NAMALWA (cell line): ENCODE data around the gene HSF4.
"Not testable (repeated sequence)": the region's sequence is repeated elsewhere in the genome, so short reads cannot be mapped to it uniquely, and the experiment has no call there.

Experiments used
- DNase-seq: peaks from one replicate; pipeline ENCODE4 v3.0.0-alpha.2; 2015; ENCODE audit warnings: low spot score

Gene HSF4, protein sequence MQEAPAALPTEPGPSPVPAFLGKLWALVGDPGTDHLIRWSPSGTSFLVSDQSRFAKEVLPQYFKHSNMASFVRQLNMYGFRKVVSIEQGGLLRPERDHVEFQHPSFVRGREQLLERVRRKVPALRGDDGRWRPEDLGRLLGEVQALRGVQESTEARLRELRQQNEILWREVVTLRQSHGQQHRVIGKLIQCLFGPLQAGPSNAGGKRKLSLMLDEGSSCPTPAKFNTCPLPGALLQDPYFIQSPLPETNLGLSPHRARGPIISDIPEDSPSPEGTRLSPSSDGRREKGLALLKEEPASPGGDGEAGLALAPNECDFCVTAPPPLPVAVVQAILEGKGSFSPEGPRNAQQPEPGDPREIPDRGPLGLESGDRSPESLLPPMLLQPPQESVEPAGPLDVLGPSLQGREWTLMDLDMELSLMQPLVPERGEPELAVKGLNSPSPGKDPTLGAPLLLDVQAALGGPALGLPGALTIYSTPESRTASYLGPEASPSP

GRCh38 chr16:67164599-67165061 lies at the start of gene HSF4:
TSS of gene HSF4 (plus strand) at chr16:67164745. CDS start at chr16:67164812, 67 bp downstream.
- DNase-seq: no peak

DNA sequence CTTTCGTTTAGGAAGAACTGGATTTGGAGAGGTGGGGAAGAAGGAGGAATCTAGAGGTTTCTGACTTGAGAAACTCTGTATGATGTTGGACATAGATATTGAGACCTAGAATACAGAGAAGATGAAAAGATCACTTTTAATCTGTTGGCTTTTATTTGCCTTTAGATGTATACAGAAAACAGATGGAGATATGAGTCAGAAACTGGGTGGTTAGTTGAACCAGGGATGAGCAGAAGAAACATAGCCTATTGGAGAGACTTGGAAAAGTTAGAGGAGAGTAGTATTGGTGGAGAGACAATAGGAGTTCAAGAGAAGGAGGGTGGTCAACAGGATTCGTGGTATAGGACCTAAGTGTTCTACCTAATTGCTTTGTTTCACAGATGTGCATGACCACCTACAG lies 49.8 kb upstream of the HSF4 start:
- no peak for DNase-seq

- no peak for DNase-seq
These were observed 48.9 kb upstream of the HSF4 start for GRCh38 chr16:67115639-67116038.

DNA sequence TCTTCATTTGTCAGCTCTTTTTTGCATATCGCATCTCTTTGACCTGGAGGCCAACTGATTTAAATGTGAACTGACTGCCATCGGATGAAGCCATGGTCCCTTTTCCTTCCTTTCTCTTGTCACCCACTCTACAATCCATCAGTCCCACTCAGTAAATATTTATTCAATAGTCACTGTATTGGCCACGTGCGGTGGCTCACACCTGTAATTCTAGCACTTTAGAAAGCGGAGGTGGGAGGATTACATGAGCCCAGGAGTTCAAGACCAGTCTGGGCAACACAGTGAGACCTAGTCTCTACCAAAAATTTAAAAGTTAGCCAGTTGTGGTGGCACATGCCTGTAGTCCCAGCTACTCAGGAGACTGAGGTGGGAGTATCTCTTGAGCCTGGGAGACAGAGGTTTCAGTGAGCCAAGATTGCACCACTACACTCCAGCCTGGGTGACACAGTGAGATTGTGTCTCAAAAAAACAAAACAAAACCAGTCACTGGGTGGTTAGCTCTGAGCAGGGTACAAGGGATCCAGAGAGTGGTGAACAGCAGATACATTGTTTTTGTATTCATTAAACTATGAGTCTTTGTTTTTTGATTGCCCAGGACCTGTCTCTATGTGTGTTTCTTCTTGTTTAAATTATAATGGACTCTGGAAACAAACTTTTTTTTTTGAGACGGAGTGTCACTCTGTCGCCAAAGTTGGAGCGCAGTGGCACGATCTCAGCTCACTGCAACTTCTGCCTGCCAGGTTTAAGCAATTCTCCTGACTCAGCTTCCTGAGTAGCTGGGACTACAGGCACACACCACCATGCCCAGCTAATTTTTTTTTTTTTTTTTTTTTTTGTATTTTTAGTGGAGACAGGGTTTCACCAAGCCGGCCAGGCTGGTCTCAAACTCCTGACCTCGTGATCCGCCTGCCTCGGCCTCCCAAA lies 47.9 kb upstream of the HSF4 start:
- no peak for DNase-seq

DNA sequence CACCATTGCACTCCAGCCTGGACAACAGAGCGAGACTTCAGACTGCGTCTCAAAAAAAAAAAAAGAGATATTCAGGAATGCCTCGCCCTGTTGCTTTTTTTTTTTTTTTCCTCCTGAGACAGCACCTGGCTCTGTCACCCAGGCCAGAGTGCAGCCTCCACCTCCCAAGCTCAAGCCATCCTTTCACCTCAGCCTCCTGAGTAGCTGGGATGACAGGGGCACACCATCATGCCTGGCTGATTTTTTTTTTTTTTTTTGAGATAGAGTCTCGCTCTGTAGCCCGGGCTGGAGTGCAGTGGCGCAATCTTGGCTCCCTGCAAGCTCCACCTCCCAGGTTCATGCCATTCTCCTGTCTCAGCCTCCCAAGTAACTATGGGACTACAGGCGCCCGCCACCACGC lies 46.8 kb upstream of the HSF4 start:
- DNase-seq: no peak

- no peak for DNase-seq
These were observed 44.5 kb upstream of the HSF4 start for GRCh38 chr16:67120025-67120424.

DNA sequence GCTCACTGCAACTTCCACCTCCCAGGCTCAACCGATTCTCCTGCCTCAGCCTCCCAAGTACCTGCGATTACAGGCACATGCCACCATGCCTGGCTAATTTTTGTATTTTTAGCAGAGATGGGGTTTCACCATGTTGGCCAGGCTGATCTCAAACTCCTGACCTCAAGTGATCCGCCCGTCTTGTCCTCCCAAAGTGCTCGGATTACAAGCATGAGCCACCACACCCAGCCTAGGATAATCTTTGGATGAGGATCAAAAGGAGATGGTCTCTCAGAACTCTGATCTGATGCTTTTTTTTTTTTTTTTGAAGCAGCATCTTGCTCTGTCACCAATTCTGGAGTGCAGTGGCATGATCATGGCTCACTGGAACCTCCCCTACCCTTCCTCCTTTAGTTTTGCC lies 41.7 kb upstream of the HSF4 start:
- not testable (repeated sequence) for DNase-seq

DNA sequence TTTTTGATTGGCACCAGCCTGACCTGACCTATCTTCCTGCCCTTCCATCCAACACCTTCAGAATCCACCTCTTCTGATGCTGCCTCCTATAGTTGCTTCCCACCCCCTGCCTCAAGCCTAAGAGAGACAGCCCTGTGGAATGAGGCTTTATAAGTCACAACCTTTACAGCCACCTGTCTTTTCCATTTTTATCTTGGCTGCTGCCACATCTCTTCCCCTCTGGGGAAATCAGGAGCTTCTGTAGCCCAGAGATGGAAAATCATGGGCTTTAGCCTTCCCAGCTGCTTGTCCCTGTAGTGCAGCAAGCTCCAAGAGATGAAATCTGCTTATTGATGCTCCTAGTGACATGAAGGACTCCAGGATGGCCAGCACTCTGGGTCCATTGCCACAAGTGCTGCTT lies 36.1 kb upstream of the HSF4 start:
- no peak for DNase-seq

- DNase-seq: no peak
These were observed 35.7 kb upstream of the HSF4 start for GRCh38 chr16:67128887-67129286.

- DNase-seq: no peak
These were observed 35.1 kb upstream of the HSF4 start for GRCh38 chr16:67129422-67129821.

DNA sequence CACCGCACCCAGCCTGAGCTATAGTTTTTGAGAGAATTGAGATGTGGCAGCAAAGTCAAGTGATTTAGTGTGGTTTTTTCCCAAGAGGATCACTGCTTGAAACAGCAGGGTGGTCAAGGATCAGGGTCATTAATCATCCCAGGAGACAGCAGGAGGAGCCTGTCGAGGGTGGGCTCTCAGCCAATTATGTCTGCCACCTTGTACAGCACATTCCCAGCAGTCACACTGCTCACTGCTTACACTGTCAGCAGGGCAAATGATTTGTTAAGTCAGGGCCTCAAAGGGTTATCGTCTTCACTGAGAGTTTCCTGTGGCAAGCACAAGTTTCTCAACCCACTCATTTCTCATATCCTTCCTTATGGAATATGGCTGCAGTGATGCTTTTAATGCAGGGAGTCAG lies 26.9 kb upstream of the HSF4 start:
- DNase-seq: no peak

- DNase-seq: no peak
These were observed 23.2 kb upstream of the HSF4 start for GRCh38 chr16:67141391-67141790.

- DNase-seq: no peak
These were observed 22.2 kb upstream of the HSF4 start for GRCh38 chr16:67142342-67142741.

DNA sequence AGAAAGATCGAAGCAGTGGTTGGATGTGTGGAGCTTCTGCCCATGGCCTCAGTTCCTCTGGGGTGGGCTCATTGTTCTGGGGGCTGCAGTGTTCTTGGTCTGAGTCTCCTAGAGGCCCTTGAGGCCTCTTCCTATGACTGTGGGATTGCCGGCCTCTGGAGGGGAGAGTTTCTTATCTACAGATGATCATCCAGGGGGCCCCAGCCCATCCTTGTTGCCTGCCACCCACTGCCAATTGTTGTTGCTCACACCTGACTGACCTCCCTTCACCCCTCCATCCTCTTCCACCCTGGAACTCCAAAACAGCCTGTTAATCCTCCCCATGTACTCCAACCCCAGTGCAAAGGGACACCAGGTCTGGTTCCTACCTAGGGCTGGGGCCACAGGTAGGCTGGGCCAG lies 19.6 kb upstream of the HSF4 start:
- no peak for DNase-seq

- no peak for DNase-seq
These were observed 18.8 kb upstream of the HSF4 start for GRCh38 chr16:67145746-67146145.

DNA sequence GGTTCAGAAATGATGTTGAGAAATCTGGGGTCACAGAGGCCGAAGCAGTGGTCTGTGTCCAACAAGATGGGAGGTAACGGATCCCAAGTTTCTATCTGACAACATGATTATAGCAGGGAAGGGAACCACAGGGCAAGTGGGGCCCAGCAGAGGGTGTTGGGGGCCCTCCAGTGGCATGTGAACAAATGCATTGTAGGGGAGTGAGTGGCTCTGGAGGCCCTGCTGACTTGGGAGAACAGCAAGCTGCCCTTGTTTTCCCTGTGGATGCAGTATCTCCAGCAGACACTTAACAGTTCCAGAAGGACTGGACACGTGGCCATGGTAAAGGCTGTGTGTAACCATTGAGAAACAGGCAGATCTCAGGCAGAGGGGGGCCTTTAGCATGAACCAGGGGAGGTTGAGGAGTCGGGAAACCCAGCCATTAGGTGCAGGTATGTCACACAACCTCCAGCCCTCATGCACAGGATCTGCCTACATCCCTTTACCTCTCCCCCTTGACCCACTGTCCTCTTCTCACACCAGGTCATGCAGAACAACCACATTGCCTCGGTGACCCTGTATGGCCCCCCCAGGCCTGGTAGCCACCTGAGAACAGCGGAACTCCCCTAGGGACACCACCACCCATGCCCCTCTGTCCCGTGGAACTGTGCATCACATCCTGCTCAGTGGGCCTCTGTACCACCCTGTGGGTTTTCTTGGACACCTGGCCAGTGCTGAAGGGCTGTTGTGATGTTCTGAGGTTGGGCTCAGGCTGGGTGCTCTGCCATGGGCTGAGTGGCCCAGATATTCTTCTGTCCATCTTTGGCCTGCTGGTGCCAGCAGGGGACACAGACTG lies 17.8 kb upstream of the HSF4 start:
- DNase-seq: no peak

DNA sequence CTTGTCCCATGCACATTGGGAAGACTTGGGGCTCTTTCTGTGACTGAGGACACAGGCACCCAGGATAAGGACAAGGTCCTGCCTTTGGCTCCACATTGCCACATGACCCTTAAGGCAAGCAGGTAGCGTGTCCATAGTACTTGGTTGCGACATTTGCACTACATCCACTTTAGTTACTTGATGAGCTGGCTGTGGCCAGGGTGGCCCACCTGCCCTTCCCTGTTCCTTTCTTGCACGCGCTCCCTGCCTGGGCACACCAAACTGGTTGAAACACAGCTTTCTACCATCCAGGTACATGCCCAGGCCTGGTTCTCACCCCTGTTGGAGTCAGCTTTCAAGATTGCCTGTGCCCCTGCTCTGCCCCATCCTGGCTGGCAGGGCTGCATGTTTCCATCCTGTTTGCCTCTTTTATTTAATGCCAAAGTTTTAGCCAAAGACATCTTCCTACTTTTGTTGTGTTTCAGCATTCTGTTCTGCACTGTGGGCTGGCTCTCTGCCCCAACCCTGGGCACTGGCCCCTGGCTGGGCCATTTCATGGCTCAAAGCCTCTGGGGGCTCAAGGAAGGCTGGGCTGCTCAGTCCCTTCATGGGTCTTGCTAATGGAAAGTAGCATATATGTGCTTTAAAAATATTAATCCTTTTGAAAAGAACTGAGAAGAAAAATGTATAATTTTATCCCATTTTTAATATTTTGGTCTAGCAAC lies 17.0 kb upstream of the HSF4 start:
- no peak for DNase-seq

DNA sequence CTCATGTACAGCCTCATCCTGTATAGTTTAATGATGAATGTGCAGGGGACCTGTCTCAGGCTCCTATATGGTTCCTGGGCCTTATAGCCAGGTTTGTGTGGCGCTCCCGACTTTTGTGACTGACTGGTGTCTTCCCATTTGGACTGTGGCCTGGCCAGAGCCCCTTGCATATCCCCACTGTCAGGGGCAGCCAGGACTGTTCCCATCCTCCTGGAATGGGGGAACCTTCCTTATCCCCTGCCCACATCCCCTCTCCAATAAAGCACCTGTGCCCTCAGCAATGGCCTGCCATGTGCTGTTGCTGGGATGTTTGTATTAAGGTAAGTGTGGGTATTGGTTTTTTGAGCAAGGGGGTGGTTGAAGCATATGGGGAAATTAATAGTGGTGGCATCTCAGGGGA lies 16.3 kb upstream of the HSF4 start:
- DNase-seq: no peak

- no peak for DNase-seq
These were observed 15.8 kb upstream of the HSF4 start for GRCh38 chr16:67148656-67149275.

DNA sequence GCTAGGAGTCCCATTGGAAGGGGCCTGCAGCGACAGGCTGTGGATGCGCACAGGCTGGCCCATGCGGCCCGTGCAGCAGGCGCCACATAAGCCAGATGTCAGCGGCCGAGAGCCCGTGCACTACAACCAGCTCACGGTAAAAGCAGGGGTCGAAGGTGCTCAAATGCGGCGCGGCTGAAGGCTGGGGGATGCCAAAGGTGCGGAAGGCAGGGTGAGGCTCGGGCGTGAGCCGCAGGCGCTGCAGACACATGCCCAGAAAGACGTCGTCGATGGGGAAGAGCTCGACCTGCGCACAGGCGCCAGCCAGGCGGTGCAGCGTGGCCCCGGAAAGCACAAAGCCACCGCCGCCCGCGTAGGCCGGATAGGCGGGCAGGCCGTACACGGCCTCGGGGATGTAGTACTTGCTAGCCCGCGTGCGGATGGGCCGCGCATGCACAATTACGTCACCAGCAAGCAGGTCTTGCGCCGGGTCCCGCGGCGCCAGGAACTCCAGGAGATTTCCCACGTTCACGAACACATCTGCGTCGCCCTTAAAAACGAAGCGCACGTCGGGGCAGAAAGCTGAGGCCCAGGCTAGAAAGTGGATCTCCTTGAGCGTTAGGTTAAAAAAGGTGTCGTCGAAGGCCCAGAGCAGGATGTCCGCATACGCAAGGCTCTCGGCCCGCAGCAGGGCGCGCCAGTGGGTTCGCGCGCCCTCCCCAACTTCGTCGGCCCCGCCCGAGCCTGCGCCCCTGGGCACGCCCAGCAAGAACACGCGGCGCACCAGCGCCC lies 15.1 kb upstream of the HSF4 start:
- no peak for DNase-seq
